PFSK-1 (cell line): ENCODE measurements around the gene SEMA6A.

Experiments
- FOXP2 ChIP-seq: optimal IDR thresholded peaks from 2 replicates; pipeline ENCODE3; 2011; ENCODE audit warnings: borderline replicate concordance, control low read depth, inconsistent platforms; ENCODE audit not compliant: insufficient read depth; ENCODE audit errors: extremely low read length, extremely low read depth
- POLR2AphosphoS5 ChIP-seq: IDR thresholded peaks from 2 replicates; pipeline ENCODE4 v1.6.1; 2012; ENCODE audit warnings: low read depth, mild to moderate bottlenecking, control low read depth, low read length, moderate library complexity
- REST ChIP-seq, 2 experiments: IDR thresholded peaks; 2 replicates each; pipeline versions ENCODE4 v1.6.1 to v1.8.0; 2011 to 2012; ENCODE audit warnings: low read depth in 2 of 2, low read length in 2 of 2, control low read depth in 1 of 2, inconsistent platforms in 1 of 2, mild to moderate bottlenecking in 1 of 2, moderate library complexity in 1 of 2; ENCODE audit not compliant: insufficient read depth in 1 of 2
- SIN3A ChIP-seq: IDR thresholded peaks from 2 replicates; pipeline ENCODE4 v1.6.1; 2012; ENCODE audit warnings: mild to moderate bottlenecking, low read length, moderate library complexity, borderline replicate concordance; ENCODE audit not compliant: insufficient read depth
- TAF1 ChIP-seq: IDR thresholded peaks from 2 replicates; pipeline ENCODE4 v1.6.1; 2012; ENCODE audit warnings: low read length, control low read depth, borderline replicate concordance; ENCODE audit not compliant: insufficient read depth

The SEMA6A gene

GRCh38 chr5:116577064-116577788, 2.6 kb upstream of the SEMA6A start:
- TF ChIP-seq REST (IDR thresholded peaks at IDR 0.05; ENCODE audit: insufficient read depth in 1 of 2, low read depth in 2 of 2, low read length in 2 of 2), result no peak
- no peak for TF ChIP-seq FOXP2
- TF ChIP-seq POLR2AphosphoS5, result no peak
- no peak for TF ChIP-seq TAF1
- TF ChIP-seq SIN3A, result no peak

- no peak for TF ChIP-seq TAF1
- no peak for TF ChIP-seq FOXP2
- TF ChIP-seq REST (IDR thresholded peaks at IDR 0.05; ENCODE audit: insufficient read depth in 1 of 2, low read depth in 2 of 2, low read length in 2 of 2), result no peak
- no peak for TF ChIP-seq POLR2AphosphoS5
- no peak for TF ChIP-seq SIN3A
Measured at GRCh38 chr5:116576053-116576713, 1.6 kb upstream of the SEMA6A start.

GRCh38 chr5:116575326-116576052, 866 bp upstream of the SEMA6A start:
- no peak for TF ChIP-seq REST (IDR thresholded peaks at IDR 0.05; ENCODE audit: insufficient read depth in 1 of 2, low read depth in 2 of 2, low read length in 2 of 2)
- no peak for TF ChIP-seq POLR2AphosphoS5

GRCh38 chr5:116573702-116574366, 789 bp downstream of the SEMA6A start:
- TF ChIP-seq TAF1 (no peak), FOXP2 (no peak), SIN3A (no peak), REST (IDR thresholded peaks at IDR 0.05; ENCODE audit: insufficient read depth in 1 of 2, low read depth in 2 of 2, low read length in 2 of 2) (no peak), POLR2AphosphoS5 (no peak)
